GM21576 (cell line): ENCODE data around the gene SYNE3.

ENCODE experiments used
- ATAC-seq: cut with Tn5 transposase; IDR thresholded peaks from one replicate; pipeline ENCODE4 v1.9.1; 2021; ENCODE audit warnings: mild to moderate bottlenecking, moderate library complexity; ENCODE audit not compliant: unreplicated experiment

SYNE3 gene

DNA sequence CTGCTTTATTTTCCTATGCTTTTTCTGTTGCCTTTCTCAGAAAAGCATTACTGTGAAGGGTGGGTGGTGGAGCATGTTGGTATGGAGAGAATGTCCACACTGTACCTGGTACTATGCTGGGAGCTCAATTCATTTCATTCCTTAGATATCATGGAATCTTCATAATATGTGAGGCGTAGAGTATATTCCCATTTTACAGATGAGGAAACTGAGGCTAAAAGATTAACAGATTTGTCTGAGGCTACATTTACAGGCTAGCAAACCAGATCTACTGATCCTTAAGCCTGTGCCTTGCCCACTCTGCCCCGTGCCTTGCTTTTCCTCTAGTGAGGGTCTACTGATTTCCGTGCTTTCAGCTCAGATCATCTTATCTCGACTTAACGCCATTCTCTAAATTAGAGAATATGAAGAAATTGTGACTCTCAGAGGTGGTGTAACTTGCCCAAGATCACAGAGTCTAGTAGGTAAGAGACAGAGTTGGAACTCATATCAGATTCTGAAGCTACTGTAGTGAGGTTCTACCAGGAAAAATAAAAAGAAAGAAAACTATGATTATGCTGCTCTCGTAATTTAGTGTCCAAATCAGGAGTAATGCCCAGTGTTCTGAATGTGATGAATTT is 23.9 kb upstream of the SYNE3 start:
- ATAC-seq, result no peak

DNA sequence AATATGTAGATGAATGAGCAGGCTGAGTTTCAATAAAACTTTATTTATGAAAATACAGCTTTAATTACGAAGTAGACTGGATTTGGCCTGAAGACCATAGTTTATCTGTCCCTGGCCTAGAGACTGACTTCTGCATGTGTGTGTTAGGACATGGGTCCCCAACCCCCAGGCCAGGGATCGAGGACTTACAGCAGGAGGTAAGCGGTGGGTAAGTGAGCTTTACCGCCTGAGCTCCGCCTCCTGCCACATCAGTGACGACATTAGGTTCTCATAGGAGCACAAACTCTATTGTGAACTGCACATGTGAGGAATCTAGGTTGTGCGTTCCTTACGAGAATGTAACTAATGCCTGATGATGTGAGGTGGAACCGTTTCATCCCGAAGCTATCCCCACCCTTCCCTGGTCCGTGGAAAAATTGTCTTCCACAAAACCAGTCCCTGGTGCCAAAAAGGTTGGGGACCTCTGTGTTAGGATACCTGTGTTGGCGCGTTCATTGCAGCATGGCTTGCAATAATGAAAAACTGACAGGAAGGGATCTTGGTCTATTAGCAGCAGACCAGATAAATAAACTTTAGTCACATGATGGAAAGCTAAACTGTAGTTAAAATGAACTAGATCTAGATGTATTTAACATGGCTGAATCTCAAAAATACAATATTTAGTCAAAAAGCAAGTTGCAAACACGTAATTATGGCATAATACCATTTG is 22.5 kb upstream of the SYNE3 start:
- no peak for ATAC-seq

DNA sequence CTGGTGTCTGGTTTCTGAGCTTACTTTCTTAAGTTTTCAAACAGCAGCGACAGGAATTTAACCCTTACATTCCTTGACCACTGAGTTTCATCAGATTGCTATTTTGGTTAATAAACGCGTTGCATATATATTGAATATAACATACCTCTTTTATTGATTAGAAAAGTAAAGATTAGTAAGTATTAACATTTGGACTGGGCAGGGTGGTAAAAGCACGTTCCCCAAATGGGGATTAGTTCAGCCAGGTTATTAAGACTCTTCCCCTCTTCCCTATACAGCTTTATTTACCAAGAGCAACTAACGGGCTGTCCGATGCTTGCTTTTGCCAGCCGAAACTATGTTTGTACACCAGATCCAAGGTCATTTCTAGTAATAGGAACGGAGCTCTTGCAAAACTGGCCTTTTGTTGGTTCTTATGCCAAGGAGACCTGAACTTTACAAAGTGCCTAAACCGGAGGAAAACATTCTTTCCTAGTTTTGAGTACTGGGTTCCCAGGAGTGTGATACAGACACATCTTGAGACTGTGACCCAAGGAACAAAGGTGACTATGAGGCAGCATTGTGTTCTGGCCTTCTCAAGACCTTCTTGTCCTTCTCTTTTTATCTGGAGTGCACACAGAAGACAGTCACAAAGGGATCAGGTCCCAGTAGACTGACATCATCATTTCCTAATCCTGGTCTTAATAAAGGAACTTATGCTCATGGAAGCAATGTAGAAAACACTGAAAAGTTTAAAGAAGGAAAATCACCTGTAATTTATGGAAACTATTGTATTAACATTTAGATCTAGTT is 21.0 kb upstream of the SYNE3 start:
- no peak for ATAC-seq

DNA sequence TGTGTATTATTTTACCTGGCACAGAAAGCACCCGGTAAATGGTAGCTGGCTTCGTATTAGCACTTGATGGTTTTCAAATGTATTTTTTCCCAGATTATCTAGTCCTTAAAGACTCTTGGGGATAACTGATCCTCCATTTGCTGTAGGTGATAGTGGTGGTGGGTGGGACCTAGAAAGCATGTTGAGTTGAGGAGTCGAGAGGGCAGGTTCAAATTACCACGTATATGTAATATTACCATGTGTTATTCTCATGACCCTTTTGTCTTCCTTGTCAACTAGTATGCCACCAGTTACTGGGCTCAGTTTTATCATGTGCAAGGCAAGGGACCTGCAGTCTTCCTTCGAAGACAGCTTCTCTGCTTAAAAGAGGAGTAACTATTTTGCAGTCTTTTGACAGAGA is 20.2 kb upstream of the SYNE3 start:
- no peak for ATAC-seq

DNA sequence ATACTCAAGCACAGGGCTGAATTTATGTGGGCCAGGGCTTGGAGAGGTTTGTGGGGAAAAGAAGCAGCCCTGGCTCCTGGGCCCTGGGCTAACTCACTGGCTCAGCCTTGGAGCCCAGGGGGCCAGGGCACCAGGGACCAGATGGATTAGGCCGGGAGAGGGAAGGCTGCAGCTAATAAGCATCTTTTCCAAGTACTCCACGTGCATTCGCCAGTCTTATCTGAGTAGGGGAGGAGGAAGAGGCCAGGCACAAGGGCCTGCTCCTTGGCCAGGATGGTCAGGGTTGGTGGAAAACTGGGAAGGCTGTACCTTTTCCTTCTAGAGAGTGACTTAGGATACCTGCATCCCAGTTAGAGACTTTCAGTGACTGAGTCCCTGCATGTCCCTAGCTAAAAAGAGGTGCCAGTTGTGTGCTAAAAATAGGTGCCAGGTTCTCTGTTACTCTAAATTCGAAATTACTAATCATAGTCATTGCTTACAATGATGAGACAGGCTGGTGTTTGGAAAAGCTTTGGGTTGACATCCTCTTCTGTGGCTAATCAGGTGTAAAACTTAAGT is 19.7 kb upstream of the SYNE3 start:
- ATAC-seq, result no peak

DNA sequence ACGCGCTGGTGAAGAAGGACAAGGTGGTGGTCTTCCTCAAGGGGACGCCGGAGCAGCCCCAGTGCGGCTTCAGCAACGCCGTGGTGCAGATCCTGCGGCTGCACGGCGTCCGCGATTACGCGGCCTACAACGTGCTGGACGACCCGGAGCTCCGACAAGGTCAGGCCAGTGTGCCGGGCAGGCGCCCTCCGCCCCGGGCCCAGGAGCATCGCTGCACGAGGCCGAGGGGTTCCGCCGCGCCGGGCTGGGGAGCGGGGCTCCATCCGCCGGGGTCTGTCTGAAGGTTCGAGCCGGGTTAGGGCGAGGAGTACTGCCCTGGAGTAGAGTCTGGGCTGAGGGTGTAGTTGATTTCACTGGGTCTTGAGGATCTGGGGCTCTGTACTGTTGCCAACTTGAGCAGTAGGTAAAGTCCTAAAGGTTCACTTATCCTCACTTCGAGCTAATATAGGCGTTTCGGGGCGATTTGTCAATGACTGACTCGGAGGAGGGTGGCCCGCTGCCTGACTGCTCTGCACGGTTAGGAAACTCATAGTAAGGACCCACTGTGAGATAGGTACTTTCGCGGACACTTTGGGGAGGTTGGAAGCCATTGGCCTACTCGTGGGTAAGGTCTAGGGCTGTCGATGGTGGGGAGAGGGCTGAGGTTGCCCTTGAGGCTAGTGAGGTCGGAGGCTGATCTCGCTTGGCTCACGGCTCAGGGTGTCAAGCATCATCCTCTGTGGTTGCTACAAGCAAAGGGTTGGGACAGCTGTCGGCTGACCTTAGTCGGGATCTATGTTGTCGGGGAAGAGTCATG is 19.0 kb upstream of the SYNE3 start:
- ATAC-seq, result peak; percentile 0

DNA sequence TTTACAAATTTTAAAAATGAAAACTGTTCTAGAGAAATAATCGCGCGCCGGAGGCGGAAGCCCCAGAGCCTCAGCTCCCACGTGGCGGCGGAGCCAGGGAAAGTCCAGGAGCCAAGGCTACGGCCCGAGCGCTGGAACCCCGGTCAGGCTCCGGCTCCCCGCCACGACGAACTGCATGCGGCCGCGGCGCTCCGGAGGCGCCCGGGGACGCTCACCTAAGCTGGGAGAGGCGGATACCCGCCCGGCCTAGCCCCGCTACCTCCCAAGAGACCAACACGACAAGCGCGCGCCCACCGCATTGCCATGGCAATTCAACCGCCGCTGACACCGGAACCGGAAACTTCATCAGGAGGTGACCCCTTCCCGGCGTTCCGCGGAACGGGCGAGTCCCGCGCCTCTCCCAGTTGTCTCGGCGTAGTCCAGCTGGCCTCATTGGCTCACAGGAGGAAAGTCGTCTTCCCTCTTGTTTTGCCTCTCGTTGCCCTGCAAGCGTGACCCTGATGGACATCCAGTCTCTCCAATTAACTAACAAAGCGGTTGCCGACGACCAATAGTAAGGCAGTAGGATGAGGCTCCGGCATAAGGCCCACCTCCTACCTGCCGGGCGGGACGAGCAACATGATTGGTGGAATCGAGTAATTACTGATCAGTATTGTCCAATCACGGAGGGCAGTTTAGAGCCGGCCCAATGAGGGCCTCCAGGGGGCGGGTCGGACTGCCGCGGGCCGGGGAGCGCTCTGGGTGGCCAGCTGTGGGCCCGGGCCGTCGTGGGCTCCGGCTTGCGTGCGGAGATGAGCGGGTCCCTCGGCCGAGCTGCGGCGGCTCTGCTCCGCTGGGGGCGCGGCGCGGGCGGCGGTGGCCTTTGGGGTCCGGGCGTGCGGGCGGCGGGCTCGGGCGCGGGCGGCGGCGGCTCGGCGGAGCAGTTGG is 18.1 kb upstream of the SYNE3 start, which contains the start of gene GLRX5:
Gene GLRX5, plus strand, starts transcription at position 752 of the 927 bp plus-strand sequence. Its CDS starts 40 bp downstream, at position 792.
- peak; percentile 90 for ATAC-seq

DNA sequence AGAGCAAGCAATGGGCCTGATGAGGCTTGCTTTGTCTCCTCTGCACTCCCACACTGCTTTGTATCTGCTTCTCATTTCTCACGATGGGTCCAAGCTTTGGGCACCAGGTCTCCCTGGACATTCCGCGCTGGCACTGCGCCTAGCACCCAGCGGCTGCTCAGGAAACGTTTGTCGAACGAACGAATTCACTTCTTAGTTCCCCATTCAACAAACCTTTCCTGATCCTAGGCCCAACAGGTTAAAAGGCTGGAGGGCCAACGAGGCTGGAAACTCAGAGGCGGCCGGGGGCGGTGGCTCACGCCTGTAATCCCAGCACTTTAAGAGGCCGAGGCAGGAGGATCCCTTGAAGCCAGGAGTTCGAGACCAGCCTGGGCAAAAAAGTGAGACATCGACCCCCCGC is 17.4 kb upstream of the SYNE3 start:
- ATAC-seq, result no peak

DNA sequence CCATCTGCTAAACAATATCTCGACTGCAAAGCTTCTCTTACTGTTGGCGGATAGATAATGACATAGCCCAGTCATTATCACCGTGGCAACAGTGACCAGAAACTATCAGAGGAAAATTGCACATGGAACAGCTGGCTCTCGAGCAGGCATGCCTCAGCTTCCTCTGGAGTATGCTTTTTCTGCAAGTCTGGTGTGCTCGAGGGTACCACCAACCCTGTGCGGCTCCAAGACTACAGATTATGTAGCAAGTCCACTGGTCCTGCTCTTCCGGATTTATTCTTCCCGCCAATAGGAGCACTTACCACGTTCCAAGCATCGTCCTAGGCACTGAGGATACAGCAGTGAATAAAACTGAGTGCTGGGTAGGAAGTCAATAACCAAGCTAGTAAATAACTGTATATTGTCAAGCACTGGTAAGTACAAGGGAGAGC is 17.0 kb upstream of the SYNE3 start:
- no peak for ATAC-seq

DNA sequence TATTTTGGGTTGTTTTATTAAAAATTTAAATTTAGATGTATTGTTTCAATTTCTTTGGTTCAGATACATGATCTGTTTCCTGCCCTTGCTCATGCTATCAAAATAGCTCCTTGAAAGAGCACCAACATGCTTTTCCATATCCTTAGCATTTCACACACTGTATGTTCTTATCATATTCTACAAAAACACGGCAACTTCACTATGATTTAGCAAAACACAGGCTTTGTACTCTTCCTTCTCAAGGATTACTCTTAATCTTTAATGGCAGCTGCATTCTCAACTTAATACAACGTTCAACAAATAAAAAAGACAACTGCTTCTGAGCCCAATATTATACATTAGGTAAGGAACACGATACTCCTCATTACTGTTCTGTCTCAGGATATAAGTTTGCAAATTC is 15.5 kb upstream of the SYNE3 start:
- ATAC-seq, result no peak

DNA sequence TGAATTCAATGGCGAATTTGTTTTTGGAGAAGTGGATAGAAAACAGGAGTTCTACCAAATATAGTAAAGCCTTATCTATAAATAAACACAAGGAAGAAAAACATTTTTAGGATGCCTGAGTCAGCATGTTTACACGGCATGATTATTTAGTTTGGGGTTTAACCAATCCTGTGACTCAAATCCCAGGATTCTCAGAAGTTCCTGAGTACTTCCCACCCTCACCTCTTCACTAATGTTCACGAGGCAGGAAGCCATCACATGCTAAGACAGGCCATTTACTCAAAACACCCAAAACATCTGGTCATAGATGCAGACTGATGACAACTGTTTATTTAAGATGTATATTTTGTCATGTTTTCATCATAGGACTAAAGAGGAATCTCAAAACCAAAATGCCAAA is 15.0 kb upstream of the SYNE3 start:
- ATAC-seq, result no peak

DNA sequence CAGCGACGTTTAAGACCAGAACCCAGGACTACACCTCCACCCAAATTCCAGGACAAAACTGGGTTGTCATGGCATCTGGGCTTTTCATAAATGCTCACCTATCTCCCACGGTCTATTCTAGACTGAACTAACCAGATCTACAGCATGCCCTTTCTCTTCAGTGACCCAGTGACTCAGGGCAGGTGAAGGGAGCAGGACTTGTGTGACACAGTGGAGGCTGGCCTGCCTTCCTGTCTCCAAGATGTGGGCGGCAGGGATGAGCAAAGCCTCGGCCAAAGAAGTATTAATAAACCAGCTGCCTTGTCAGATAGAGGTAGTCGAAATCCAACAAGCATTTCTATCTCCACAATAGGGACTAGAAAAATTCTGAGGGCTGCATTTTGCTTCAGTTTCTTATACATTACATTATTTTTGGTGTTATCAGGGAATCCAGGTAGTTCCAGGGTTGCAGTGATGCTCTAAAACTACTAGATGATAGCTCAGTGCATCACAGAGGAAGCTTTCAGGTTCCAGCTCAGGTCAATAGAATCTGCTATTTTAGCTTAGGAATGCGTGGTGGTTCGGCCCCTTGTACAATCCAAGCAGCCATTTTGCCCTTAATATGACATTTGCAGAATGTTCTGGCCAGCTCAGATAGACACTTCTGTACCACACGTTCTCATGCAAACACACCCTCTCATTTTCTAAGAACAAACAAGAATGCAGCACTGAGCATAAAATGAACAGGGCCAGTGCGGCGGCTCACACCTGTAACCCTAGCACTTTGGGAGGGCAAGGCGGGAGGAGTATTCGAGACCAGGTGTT is 14.2 kb upstream of the SYNE3 start:
- no peak for ATAC-seq

DNA sequence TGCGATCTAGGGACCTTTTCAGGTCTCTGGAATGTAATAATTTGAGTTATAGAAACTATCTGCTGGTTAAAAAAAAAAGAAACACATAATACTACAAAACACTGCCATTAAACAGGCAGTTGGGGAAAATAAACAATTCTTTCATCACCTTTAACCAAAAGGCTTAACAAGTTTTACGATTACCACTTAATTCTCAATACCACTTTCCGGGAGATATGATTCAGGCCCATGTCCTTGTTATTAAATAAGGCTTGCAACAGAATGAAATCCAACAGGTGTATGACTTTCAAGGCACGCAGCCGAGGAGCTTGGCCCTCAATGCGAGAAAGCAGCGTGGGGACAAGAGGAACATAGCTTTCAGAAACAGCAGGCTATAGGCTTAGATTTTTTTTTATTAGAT is 12.8 kb upstream of the SYNE3 start:
- no peak for ATAC-seq

DNA sequence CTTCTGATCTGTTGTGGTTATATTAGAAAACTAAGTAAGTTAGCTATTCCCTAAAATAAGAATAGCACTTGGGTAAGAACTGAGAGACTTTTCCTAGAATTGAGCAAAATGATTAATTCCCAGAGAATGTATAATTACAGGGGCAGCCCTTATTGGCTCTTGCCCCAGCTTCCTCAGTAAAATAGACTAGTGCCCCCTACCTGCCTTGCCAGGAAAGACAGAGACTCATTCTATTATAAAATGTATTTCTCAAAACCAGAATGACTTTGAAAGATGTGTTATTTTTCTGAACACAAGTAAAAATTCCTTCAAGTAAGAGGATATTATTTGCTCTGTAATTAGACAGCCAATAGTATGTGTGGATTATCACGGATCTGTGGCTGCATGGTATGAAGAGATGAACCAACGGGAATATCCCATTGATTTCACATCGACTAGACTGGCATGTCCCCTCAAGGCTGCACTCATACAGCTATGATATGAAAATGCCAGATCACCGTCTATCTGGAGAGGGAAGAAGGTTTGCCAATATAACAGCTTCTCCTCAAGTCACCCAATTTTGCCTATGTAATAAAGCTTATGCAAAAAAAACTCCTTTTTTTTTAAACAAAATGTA is 11.0 kb upstream of the SYNE3 start:
- no peak for ATAC-seq

DNA sequence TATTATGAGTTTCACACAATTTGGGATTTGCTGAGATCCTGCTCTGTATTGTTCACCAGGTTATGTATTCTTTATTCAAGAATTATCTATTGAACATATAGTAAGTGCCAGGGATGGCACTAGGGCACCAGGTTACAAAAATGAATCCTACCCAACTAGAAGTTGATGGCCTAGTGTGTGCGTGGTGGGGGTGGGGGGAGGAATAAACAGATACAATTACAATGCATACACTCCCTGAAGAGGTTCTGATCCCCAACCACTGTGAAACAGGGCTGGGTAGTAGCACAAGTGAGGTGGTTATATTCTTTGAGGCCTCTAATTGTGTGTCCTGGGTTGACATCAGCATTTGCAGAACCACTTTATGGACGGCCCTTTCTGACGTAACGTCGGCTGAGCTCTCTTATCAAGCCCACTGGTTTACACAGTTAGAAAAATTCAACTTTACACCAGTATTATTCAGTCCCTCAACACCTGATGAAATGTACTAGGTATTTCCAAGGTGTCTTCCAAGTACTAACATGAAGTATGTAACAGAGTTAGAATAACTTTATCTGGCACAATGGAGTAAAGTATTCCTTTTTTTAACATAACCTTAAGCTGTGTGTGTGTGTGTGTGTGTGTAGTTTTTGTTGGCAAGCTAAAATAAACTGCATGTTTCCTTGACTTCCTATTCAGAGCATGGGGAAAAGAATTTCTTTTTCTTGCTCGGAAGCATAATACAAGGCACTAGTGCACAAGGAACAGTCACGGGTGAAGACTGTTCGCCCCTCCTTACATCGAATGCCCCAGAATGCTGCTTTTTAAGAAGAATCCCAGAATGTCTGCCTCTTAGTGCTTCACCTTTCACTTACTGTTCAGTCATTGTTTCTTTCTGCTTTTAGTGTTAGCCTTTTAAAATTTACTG is 10.3 kb upstream of the SYNE3 start:
- no peak for ATAC-seq

DNA sequence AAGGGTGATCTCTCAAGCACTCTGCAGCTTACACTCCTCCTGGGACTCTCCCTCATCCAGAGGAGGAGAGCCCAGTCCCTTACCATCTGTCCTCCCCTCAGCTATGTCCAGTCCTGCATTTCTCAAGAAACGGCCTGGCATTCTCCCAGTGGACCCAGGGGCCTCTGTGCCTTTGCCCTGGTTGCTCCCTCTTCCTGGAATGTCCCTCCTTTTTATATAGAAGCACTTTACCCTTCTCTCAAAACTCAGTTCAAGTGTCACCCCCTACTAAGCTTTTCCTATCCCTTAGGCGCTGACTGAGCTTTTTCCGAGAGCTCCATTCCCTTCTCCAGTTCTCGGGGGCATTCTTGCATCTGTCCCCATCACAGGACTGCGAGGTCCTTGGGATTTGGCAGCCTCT is 9.5 kb upstream of the SYNE3 start:
- ATAC-seq, result no peak

DNA sequence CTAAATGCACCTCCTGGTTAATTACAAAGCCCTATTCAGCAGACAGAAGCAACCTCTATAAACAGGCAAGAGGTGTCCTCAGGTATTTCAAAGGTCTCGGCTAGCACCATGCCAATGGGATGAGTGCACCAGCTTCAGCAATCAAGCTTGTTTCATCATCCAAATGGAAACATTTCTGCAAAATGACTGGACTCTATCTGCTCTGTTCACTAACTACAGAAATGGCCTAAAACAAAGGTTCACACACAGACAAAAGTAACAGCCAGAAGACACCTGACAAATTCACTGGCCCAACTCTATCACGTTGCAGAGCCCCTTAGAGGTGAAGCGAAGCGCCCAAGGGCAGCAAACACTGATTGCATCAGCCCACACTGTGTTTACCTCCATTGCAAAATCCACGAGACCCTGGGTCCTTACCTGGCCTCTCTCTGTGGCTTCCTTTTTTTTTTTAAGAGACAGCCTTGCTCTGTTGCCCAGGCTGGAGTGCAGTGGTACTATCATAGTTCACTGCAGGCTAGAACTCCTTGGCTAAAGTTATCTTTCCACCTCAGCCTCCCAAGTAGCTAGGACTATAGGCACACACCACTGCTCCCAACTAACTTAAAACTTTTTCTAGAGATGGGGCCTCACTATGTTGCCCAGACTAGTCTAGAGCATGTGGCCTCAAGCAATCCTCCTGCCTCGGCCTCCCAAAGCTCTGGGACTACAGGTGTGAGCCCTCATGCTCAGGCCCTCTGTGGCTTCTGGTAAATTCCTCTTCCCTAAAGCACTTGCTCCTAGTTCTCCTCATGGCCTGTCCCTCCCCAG is 8.5 kb upstream of the SYNE3 start:
- no peak for ATAC-seq
